ENCODE data around the gene ACTG2.
"Not testable (repeated sequence)": the region's sequence is repeated elsewhere in the genome, so short reads cannot be mapped to it uniquely, and the experiment has no call there.

ACTG2 gene

DNA sequence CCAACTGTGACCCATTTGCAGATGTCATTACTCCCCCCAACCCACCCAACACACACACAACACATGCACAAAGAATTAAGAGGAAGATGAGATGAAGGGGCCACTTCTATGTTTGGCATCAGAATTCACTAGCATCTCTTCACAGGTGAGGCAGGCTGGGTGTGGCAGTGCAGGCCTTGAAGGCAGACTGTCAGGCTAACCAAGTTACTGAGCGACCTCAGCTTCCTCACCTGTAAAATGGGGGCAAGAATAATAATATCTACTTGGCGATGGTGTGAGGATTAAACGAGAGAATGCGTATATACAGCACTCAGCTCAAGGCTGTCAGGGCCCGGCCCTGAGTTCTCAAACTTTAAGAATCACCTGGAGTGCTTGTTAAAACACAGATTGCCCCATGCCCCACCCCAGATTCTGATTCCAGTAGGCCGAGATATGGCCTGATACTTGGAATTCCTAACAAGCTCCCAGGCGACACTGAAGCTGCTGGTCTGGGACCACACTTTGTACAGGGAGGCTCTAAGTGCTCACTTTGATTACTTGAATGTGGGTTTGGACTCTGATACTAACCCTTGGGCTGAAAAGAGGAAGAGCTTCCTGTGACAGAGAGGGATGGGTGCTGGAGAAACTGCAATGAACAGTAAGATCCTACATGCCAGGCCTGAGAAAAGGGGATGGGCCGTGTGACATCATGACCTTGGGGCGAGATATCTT, 1.1 kb downstream of the ACTG2 start:
- DNase-seq: no peak

GRCh38 chr2:73894475-73894850, 1.7 kb downstream of the ACTG2 start:
- DNase-seq: no peak

DNA sequence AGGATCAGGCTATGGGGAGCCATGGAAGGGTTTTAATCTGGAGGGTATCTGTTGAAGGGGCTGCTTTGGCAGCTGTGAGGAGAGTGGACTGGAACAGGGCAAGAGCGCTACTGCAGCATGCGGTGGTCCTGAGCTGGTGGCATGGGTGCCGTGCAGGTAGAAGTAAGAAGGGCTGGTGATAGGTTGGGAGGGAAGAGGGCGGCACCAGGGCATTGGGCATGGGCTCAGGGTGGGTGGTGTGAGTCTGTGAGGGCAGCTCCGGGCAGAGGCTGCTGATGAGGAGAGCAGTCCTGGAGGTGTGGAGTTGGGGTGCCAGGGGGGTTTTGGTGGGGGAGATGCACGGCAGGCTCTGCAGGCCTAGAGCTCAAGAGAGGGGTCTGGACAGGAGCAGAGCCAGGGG, 2.1 kb downstream of the ACTG2 start:
- DNase-seq: no peak

DNA sequence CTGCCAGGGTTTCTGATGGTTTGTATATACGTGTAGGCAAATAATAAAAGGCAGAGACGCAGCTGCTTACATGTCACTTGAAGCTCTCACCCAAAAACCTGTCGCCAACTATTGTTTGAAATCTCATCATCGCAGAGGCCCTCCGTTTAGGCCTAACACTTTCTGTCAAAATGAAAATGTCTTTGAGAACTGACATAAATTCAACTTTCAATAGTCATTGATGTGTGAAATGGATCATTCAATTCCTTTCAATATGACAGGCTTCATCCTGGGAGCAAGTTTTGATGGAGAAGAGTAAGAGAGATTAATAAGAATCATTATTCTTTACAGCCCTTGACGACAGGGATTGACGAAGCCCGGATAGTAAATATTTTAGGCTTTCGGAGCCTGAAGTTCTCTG, 2.7 kb downstream of the ACTG2 start:
- DNase-seq: peak; percentile 65

DNA sequence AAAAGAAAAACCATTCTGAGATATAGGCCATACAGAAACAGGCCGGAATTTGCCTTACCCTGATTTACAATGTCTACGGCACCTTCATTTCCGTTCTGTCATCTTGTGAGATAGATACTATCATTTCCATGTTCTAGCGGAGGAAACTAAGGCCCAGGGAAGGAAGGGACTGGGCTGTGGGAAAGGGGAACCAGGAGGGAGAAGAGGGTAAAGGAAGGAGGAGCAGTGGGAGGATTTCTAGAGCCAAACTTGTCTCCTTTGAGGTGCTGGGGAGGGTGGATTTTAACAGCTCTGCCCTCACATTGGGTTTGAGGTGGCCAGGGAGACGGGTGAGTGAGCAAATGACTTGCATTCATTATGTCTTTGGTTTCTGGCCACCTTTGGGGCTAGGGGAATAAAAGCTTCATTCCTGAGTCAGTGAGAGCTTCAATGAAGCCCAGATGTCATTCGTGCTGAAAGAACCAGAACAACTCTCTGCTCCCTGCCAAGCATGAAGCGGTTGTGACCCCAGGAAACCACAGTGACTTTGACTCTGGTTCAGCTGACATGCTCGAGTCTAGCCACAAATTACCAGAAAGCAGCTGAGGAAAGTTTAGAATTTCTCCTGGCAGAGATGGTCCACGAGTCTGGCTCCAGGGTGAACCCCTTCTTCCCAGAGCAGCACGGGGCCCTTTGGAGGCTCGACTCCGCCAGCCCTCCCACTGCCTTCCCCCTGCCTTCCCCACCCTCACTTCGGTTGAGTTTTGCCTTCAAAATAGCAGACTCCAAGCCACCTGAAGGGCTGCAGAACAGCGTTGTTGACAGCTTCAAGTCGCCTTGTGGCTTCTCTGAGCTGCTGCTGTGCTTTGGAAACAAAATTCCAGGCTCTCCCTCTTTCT, 3.8 kb downstream of the ACTG2 start:
- DNase-seq: peak; percentile 72

- DNase-seq: no peak
Observed at GRCh38 chr2:73897240-73897583, 4.4 kb downstream of the ACTG2 start.

GRCh38 chr2:73897934-73898333, 5.1 kb downstream of the ACTG2 start:
- no peak for DNase-seq

- no peak for DNase-seq
Observed at GRCh38 chr2:73899801-73900336, 7.1 kb downstream of the ACTG2 start.

- DNase-seq: no peak
Observed at GRCh38 chr2:73901143-73901542, 8.3 kb downstream of the ACTG2 start.

GRCh38 chr2:73902284-73902683, 9.5 kb downstream of the ACTG2 start:
- DNase-seq: no peak

GRCh38 chr2:73903313-73903712, 10.5 kb downstream of the ACTG2 start:
- DNase-seq: no peak

- DNase-seq: not testable (repeated sequence)
Observed at GRCh38 chr2:73903949-73904613, 11.3 kb downstream of the ACTG2 start.

DNA sequence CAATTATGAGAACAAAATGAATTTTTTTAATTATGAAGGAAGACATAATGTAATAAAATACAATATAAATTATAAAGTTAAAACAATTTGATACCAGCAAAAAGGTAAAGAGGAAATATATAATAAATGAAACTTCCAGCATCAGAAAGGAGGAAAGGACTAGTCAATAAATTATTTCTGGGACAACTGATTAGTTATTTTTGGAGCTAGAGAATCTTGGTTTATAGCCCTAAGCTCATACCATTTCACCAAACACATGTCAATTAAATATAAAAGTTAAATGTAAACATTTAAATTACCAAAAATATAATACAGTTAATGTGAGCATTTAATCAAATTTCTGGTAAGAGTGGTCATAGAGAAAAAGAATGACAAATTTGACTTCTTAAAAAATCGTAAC, 12.1 kb downstream of the ACTG2 start:
- no peak for DNase-seq

- no peak for DNase-seq
Observed at GRCh38 chr2:73906847-73907505, 14.2 kb downstream of the ACTG2 start.

DNA sequence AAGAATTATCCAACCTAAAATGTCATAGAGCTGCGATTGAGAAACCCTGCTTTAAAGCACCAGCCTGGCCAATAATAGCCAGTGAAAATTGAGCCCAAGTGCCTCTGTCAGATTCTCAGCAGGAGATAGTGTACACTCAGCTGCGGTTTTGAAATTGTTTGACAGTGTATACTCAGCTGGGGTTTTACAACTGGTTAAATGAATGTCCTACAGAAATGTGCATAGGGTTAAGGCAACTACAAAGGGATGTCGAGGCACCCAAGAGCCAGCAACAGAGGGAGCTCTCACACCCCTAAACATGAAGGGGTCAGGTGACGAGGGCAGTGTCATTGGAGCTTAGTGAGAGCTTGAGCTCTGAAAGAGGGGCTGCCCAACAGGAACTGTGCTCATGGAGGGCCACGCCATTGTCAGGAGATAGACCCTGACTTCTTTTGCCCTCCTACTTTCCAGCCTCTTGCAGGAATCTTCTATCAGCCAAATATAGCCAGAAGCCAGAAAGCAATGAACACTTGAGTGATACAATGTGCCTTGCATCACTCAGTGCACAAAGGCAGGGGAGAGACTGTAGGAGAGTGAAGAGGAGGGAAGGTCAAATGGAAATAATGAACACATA, 15.1 kb downstream of the ACTG2 start:
- DNase-seq: peak; percentile 56

- no peak for DNase-seq
Observed at GRCh38 chr2:73908689-73909652, 16.2 kb downstream of the ACTG2 start.

DNA sequence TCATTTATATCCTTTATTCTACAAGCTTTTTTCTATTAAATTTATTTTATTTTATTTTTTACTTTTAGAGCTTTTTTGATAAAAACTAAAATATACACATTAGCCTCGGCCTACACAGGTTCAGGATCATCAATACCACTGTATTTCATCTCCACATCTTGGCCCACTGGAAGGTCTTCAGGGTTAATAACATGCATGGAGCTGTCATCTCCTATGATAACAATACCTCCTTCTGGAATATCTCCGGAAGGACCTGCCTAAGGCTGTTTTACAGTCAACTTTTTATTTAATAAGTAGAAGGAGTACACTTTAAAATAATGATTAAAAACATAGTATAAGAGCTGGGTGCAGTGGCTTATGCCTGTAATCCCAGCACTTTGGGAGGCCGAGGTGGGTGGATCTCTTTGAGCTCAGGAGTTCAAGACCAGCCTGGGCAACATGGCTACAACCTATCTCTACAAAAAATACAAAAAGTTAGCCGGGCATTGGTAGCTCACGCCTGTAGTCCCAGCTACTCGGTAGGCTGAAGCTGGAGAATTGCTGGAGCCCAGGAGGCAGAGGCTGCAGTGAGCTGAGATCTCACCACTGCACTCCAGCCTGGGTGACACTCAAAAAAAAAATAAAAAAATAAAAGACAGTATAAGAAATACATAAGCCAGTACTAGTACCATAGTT, 18.2 kb downstream of the ACTG2 start:
- DNase-seq: no peak

- no peak for DNase-seq
Observed at GRCh38 chr2:73911548-73912208, 18.9 kb downstream of the ACTG2 start.

DNA sequence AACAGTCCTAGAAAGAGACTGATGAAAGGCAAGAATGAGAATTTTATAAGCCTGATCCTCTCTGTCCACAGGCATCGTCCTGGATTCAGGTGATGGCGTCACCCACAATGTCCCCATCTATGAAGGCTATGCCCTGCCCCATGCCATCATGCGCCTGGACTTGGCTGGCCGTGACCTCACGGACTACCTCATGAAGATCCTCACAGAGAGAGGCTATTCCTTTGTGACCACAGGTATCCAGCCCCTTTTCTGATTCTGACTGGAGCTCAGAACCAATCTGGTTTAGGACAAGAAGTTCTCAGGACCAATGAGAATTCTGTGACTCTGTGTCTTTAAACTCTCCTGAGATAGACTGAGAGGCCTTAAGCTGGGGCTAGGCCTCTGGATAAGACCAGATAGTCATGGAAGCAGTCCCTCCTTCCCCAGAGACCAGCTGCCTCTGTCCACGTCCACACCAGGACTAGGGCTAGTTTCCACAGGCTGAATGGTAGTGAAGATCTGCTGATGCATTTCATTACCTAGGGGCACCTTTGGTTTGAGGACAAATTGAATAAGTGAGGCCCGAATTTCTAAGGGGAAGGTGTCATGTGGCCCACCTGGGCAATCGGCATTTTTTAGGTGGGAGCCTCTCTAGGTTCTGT, 20.7 kb downstream of the ACTG2 start:
- DNase-seq: no peak

GRCh38 chr2:73914667-73915066, 21.9 kb downstream of the ACTG2 start:
- DNase-seq: no peak
